ENCODE data around the gene NOS1AP. TPM values are rescaled to one million over a fixed set of nuclear protein-coding genes. Genes with fewer than 3 reads are reported as not detected.

The NOS1AP gene
- total RNA-seq, 4 donors from 2014 or later: 0.99 to 9.0 (median 4.0) TPM

GRCh38 chr1:162396201-162396906, 326.9 kb downstream of the NOS1AP start:
- H3K9me3 ChIP-seq: no peaks in the 10 kb centered on the region
- no peak overlapping the region for H3K27ac ChIP-seq (replicated peaks in 1 of 4)
- no peak for DNase-seq (ENCODE audit: extremely low spot score)
- intact Hi-C loops (cut with DNase I): no loop called here
- H3K36me3 ChIP-seq: no peaks in the 10 kb centered on the region
- WGBS: 93% methylated on average over 3 of the region's 3 CpGs
- peaks cover 0 to 45% (median 0%) of the 10 kb centered on the region in 4 donors for H3K27me3 ChIP-seq
- no peak overlapping the region for H3K4me3 ChIP-seq
- TF ChIP-seq POLR2AphosphoS5 (IDR thresholded peaks at IDR 0.05): no peak
- TF ChIP-seq CTCF (IDR thresholded peaks at IDR 0.05): no peak
- TF ChIP-seq POLR2A (IDR thresholded peaks at IDR 0.05; ENCODE audit: low read depth): no peak
- no peak for TF ChIP-seq EP300 (IDR thresholded peaks at IDR 0.05)
- peaks cover 0 to 6% (median 2%) of the 10 kb centered on the region in 4 donors for H3K4me1 ChIP-seq

- Histone ChIP-seq H3K36me3 (no peaks in the 10 kb centered on the region), H3K27me3 (peaks cover 0 to 45% (median 0%) of the 10 kb centered on the region in 4 donors), H3K4me1 (peaks cover 0 to 1% (median 0%) of the 10 kb centered on the region in 4 donors), H3K27ac (replicated peaks in 1 of 4) (no peak overlapping the region), H3K4me3 (no peak overlapping the region), H3K9me3 (no peaks in the 10 kb centered on the region)
- DNase-seq (ENCODE audit: extremely low spot score): no peak
- WGBS: 96% methylated on average over 3 of the region's 3 CpGs
- intact Hi-C loops (cut with DNase I): no loop called here
- no peak for TF ChIP-seq CTCF (IDR thresholded peaks at IDR 0.05)
- TF ChIP-seq EP300 (IDR thresholded peaks at IDR 0.05): no peak
- TF ChIP-seq POLR2AphosphoS5 (IDR thresholded peaks at IDR 0.05): no peak
- no peak for TF ChIP-seq POLR2A (IDR thresholded peaks at IDR 0.05; ENCODE audit: low read depth)
Observed at GRCh38 chr1:162397039-162397448, 327.6 kb downstream of the NOS1AP start.

- Histone ChIP-seq H3K27ac (replicated peaks in 1 of 4) (no peak overlapping the region), H3K9me3 (no peaks in the 10 kb centered on the region), H3K27me3 (peaks cover 0 to 45% (median 0%) of the 10 kb centered on the region in 4 donors), H3K4me3 (no peak overlapping the region), H3K4me1 (no peaks in the 10 kb centered on the region), H3K36me3 (no peaks in the 10 kb centered on the region)
- 63% methylated on average over 3 of the region's 3 CpGs for WGBS
- DNase-seq (ENCODE audit: extremely low spot score): no peak
- TF ChIP-seq POLR2A (IDR thresholded peaks at IDR 0.05; ENCODE audit: low read depth): no peak
- TF ChIP-seq EP300 (IDR thresholded peaks at IDR 0.05): no peak
- TF ChIP-seq CTCF (IDR thresholded peaks at IDR 0.05): no peak
- TF ChIP-seq POLR2AphosphoS5 (IDR thresholded peaks at IDR 0.05): no peak
- intact Hi-C loops (cut with DNase I): no loop called here
Observed at GRCh38 chr1:162397943-162398560, 328.6 kb downstream of the NOS1AP start.

- DNase-seq (ENCODE audit: extremely low spot score): no peak
- intact Hi-C loops (cut with DNase I): no loop called here
- no peak overlapping the region for H3K27ac ChIP-seq (replicated peaks in 1 of 4)
- WGBS: 88% methylated on average over 8 of the region's 8 CpGs
- peaks cover 0 to 42% (median 0%) of the 10 kb centered on the region in 4 donors for H3K27me3 ChIP-seq
- no peak for TF ChIP-seq POLR2A (IDR thresholded peaks at IDR 0.05; ENCODE audit: low read depth)
- no peak for TF ChIP-seq CTCF (IDR thresholded peaks at IDR 0.05)
- no peak for TF ChIP-seq EP300 (IDR thresholded peaks at IDR 0.05)
- no peak for TF ChIP-seq POLR2AphosphoS5 (IDR thresholded peaks at IDR 0.05)
- H3K9me3 ChIP-seq: no peaks in the 10 kb centered on the region
- H3K36me3 ChIP-seq: no peaks in the 10 kb centered on the region
- no peak overlapping the region for H3K4me3 ChIP-seq
- no peaks in the 10 kb centered on the region for H3K4me1 ChIP-seq
Observed at GRCh38 chr1:162398999-162399580, 329.6 kb downstream of the NOS1AP start.

Measured in esophagus muscularis mucosa (tissue), 4 donors.